ENCODE measurements around the gene GNA12. TPM values are rescaled to one million over a fixed set of nuclear protein-coding genes. Genes with fewer than 3 reads are reported as not detected.

GNA12 gene
- total RNA-seq, 1 donor from 2014 or later: 68.6 TPM

- TF ChIP-seq, protein P1, sequence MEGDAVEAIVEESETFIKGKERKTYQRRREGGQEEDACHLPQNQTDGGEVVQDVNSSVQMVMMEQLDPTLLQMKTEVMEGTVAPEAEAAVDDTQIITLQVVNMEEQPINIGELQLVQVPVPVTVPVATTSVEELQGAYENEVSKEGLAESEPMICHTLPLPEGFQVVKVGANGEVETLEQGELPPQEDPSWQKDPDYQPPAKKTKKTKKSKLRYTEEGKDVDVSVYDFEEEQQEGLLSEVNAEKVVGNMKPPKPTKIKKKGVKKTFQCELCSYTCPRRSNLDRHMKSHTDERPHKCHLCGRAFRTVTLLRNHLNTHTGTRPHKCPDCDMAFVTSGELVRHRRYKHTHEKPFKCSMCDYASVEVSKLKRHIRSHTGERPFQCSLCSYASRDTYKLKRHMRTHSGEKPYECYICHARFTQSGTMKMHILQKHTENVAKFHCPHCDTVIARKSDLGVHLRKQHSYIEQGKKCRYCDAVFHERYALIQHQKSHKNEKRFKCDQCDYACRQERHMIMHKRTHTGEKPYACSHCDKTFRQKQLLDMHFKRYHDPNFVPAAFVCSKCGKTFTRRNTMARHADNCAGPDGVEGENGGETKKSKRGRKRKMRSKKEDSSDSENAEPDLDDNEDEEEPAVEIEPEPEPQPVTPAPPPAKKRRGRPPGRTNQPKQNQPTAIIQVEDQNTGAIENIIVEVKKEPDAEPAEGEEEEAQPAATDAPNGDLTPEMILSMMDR (IDR thresholded peaks at IDR 0.05; ENCODE audit: unreplicated experiment): no peak
- no peaks in the 10 kb centered on the region for H3K36me3 Mint-ChIP-seq (ENCODE audit: insufficient read depth)
- H3K27ac Mint-ChIP-seq: no peak overlapping the region
- H3K9me3 Mint-ChIP-seq (ENCODE audit: low read depth): no peaks in the 10 kb centered on the region
- no peaks in the 10 kb centered on the region for H3K27me3 Mint-ChIP-seq
- peaks cover 9% of the 10 kb centered on the region for H3K4me1 Mint-ChIP-seq (ENCODE audit: low read depth)
- H3K4me3 Mint-ChIP-seq (ENCODE audit: low read depth): no peak overlapping the region
- DNase-seq (ENCODE audit: low spot score, unreplicated experiment): no peak
These were observed 9.0 kb upstream of the GNA12 start for GRCh38 chr7:2853147-2853546.

DNA sequence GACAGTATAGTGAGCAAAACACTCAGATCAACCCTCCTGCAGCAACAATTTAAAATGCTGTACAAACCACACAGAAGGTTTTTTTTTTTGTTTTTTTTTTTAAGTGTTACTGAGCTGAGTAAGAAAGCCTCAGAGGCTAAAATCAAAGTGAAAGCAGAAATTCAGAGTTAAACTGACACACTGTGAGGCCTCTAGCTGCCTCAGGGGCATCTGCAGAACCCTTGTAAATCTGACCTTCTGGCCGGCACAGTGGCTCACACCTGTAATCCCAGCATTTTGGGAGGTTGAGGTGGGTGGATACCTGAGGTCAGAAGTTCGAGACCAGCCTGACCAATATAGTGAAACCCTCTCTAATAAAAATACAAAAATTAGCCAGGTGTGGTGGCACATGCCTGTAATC lies 7.4 kb upstream of the GNA12 start:
- Mint-ChIP-seq H3K27ac (no peak overlapping the region), H3K27me3 (no peaks in the 10 kb centered on the region), H3K4me3 (ENCODE audit: low read depth) (no peak overlapping the region), H3K4me1 (ENCODE audit: low read depth) (peaks cover 9% of the 10 kb centered on the region), H3K9me3 (ENCODE audit: low read depth) (no peaks in the 10 kb centered on the region), H3K36me3 (ENCODE audit: insufficient read depth) (no peaks in the 10 kb centered on the region)
- no peak for DNase-seq (ENCODE audit: low spot score, unreplicated experiment)
- TF ChIP-seq, protein P1 (IDR thresholded peaks at IDR 0.05; ENCODE audit: unreplicated experiment): no peak

DNA sequence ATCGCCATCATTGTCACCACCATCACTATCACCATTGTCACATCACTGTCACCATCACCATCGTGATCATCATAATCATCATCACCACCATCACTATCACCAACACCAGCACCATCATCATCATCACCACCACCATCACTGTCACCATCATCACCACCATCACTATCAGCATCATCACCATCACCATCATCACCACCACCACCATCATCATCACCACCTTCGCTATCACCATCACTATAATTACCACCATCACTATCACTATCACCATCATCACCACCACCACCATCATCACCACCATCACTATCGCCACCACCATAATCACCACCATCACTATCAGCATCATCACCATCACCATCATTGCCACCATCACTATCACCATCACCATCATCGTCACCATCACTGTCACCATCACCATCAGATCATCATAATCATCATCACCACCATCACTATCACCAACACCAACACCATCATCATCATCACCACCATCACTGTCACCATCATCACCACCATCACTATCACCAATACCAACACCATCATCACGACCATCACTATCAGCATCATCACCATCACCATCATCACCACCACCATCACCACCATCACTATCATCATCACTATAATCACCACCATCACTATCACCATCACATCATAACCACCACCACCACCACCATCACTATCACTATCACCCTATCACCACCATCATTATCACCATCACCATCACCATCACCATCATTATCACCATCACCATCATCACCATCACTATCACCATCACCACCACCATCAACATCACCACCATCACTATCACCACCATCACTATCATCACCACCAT lies 6.0 kb upstream of the GNA12 start:
- H3K4me3 Mint-ChIP-seq (ENCODE audit: low read depth): no peak overlapping the region
- TF ChIP-seq, protein P1 (IDR thresholded peaks at IDR 0.05; ENCODE audit: unreplicated experiment): no peak
- H3K36me3 Mint-ChIP-seq (ENCODE audit: insufficient read depth): no peaks in the 10 kb centered on the region
- H3K9me3 Mint-ChIP-seq (ENCODE audit: low read depth): no peaks in the 10 kb centered on the region
- DNase-seq (ENCODE audit: low spot score, unreplicated experiment): no peak
- no peaks in the 10 kb centered on the region for H3K27me3 Mint-ChIP-seq
- H3K27ac Mint-ChIP-seq: no peak overlapping the region
- H3K4me1 Mint-ChIP-seq (ENCODE audit: low read depth): peaks cover 5% of the 10 kb centered on the region

DNA sequence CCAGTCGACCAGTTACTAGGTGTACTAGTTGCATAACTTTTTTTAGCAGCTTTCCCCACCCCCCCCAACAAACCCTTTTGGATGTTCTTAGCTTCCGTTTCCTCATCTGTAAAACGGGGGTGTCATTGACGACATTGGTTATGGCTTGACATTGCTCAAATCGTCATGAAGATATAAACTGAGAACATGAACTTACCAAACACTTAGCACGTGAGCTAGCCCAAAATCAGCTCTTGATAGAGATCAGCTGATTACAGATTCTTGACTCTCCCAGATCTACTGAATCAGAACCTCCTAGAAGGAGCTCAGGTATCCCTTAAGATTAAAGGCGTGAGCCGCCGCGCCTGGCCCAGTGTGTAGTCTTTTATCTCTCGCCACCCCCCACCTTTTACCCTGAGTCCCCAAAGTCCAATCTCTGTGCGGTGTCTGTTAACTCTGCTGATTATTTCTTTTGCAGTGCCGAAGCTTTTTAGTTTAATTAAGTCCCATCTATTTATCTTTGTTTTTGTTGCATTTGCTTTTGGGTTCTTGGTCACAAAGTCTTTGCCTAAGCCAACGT lies 1.0 kb upstream of the GNA12 start:
- no peak overlapping the region for H3K27ac Mint-ChIP-seq
- TF ChIP-seq, protein P1 (IDR thresholded peaks at IDR 0.05; ENCODE audit: unreplicated experiment): no peak
- H3K36me3 Mint-ChIP-seq (ENCODE audit: insufficient read depth): peaks cover 8% of the 10 kb centered on the region
- peaks cover 26% of the 10 kb centered on the region for H3K4me1 Mint-ChIP-seq (ENCODE audit: low read depth)
- no peak for DNase-seq (ENCODE audit: low spot score, unreplicated experiment)
- no peaks in the 10 kb centered on the region for H3K9me3 Mint-ChIP-seq (ENCODE audit: low read depth)
- peak overlapping the region; percentile 71 for H3K4me3 Mint-ChIP-seq (ENCODE audit: low read depth)
- H3K27me3 Mint-ChIP-seq: no peaks in the 10 kb centered on the region

DNA sequence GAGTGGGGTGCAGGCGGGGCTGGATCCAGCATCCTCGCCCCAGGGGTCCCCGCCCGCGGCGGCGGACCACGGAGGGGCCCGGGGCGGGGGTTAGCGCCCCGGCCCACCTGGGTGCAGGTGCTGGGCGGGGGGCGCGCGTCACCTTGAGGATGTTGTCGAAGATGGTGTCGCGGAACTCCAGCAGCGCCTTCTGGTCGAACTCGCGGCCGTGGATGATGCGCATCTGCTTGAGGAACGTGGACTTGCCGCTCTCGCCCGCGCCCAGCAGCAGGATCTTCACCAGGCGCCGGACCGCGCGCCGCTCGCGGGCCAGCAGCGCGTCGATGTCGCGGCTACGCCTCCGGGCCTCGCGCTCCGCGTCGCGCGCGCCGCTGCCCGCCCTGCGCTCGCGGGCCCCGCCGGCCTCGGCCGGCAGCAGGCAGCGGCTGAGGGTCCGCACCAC lies 376 bp downstream of the GNA12 start:
- peak; percentile 24 for DNase-seq (ENCODE audit: low spot score, unreplicated experiment)
- H3K4me1 Mint-ChIP-seq (ENCODE audit: low read depth): peaks cover 29% of the 10 kb centered on the region
- TF ChIP-seq, protein P1 (IDR thresholded peaks at IDR 0.05; ENCODE audit: unreplicated experiment): no peak
- H3K4me3 Mint-ChIP-seq (ENCODE audit: low read depth): peak overlapping the region; percentile 81
- peaks cover 3% of the 10 kb centered on the region for H3K9me3 Mint-ChIP-seq (ENCODE audit: low read depth)
- no peak overlapping the region for H3K27ac Mint-ChIP-seq
- H3K27me3 Mint-ChIP-seq: no peaks in the 10 kb centered on the region
- H3K36me3 Mint-ChIP-seq (ENCODE audit: insufficient read depth): peaks cover 13% of the 10 kb centered on the region

All from progenitor cell of endocrine pancreas (in vitro differentiated cells).